Renal pelvis (tissue), 4 donors: ENCODE results near the gene SRSF10. TPM values are rescaled to one million over a fixed set of nuclear protein-coding genes. Genes with fewer than 3 reads are reported as not detected.
"Not testable (repeated sequence)": the region's sequence is repeated elsewhere in the genome, so short reads cannot be mapped to it uniquely, and the experiment has no call there.

Experiments used
- DNase-seq: peaks from one replicate; pipeline ENCODE4 v3.0.0-alpha.2; 2013
- polyA plus RNA-seq, 3 donors: library from polyadenylated mRNA; unstranded; fragments of 120-200 nt; gene quantifications; one replicate each; pipeline ENCODE4 v1.2.1, GENCODE V29; 2013; ENCODE audit not compliant: insufficient read length in 3 of 3

Gene SRSF10
- polyA plus RNA-seq, 3 donors = 180 to 269 (median 237) TPM

GRCh38 chr1:23960291-23961020 is 19.7 kb downstream of the SRSF10 start:
- DNase-seq = no peak

GRCh38 chr1:23959461-23960290 is 20.5 kb downstream of the SRSF10 start, which contains the start of gene PNRC2:
PNRC2 (plus strand) TSS chr1:23959828; CDS start chr1:23961458, 1,630 bp downstream.
- peak; percentile 96 for DNase-seq

GRCh38 chr1:23958810-23959460 is 21.2 kb downstream of the SRSF10 start:
- DNase-seq = peak; percentile 90

- DNase-seq = not testable (repeated sequence)
Observed at GRCh38 chr1:23958040-23958809, 21.9 kb downstream of the SRSF10 start.

GRCh38 chr1:23957096-23957495 is 23.0 kb downstream of the SRSF10 start:
- no peak for DNase-seq

- DNase-seq = no peak
Observed at GRCh38 chr1:23953020-23953419, 27.1 kb downstream of the SRSF10 start.

- no peak for DNase-seq
Observed at GRCh38 chr1:23947366-23947765, 32.8 kb downstream of the SRSF10 start.

GRCh38 chr1:23936481-23937176 is 43.5 kb downstream of the SRSF10 start:
- no peak for DNase-seq

- DNase-seq = no peak
Observed at GRCh38 chr1:23931491-23931880, 48.6 kb downstream of the SRSF10 start.

- DNase-seq = no peak
Observed at GRCh38 chr1:23930861-23931490, 49.2 kb downstream of the SRSF10 start.

- no peak for DNase-seq
Observed at GRCh38 chr1:23930270-23930669, 49.9 kb downstream of the SRSF10 start.

GRCh38 chr1:23928789-23929188 is 51.3 kb downstream of the SRSF10 start:
- no peak for DNase-seq

GRCh38 chr1:23927097-23927496 is 53.0 kb downstream of the SRSF10 start:
- DNase-seq = no peak

GRCh38 chr1:23925279-23925678 is 54.8 kb downstream of the SRSF10 start:
- DNase-seq = no peak

- DNase-seq = no peak
Observed at GRCh38 chr1:23924601-23925000, 55.5 kb downstream of the SRSF10 start.

GRCh38 chr1:23923592-23924499 is 56.3 kb downstream of the SRSF10 start:
- no peak for DNase-seq

GRCh38 chr1:23922321-23922943 is 57.7 kb downstream of the SRSF10 start:
- no peak for DNase-seq

- DNase-seq = peak; percentile 71
Observed at GRCh38 chr1:23916209-23917131, 63.7 kb downstream of the SRSF10 start.
